DMS 273 (cell line): Measurements from ENCODE around the gene COMMD1.
"Not testable (repeated sequence)": the region's sequence is repeated elsewhere in the genome, so short reads cannot be mapped to it uniquely, and the experiment has no call there.

ENCODE experiments used
- DNase-seq: peaks from one replicate; lab custom pipeline; 2025; ENCODE audit not compliant: unreplicated experiment; lab: John Stamatoyannopoulos, UW

Gene COMMD1

DNA sequence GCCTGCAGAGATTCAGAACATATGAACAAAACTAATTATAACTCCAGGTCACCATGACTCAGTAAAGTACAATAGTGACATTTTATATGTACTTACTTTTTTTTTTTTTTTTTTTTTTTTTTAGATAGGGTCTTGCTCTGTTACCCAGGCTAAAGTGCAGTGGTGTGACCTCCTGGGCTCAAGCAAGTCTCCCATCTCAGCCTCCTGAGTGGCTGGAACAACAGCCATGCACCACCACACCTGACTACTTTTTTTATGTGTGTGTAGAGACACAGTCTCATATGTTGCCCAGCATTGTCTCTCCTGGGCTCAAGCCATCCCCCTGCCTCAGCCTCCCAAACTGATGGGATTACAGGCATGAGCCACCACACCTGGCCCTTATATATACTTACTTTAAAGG is 159.8 kb downstream of the COMMD1 start:
- no peak for DNase-seq

- no peak for DNase-seq
Observed at GRCh38 chr2:62071126-62071598, 165.7 kb downstream of the COMMD1 start.

GRCh38 chr2:62071760-62072680 is 166.5 kb downstream of the COMMD1 start:
- DNase-seq, result peak; percentile 14

DNA sequence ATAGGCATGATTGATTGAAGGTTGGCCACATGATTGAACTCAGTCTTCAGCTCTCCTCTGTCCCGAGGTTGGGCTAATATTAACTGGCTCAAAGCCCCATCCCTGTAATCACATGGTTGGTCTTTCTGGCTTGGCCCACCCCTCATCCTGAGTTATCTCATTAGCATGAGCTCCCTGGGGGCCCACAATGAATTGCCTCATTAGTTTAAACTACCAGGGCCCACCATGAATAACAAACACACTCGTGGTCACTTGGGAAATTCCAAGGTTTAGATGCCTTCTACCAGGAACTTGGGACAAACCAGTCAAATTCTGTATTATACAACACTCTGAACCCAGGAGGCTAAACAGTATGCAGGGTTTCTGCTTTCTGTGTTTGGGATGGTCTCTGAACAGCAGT is 168.8 kb downstream of the COMMD1 start:
- peak; percentile 15 for DNase-seq

DNA sequence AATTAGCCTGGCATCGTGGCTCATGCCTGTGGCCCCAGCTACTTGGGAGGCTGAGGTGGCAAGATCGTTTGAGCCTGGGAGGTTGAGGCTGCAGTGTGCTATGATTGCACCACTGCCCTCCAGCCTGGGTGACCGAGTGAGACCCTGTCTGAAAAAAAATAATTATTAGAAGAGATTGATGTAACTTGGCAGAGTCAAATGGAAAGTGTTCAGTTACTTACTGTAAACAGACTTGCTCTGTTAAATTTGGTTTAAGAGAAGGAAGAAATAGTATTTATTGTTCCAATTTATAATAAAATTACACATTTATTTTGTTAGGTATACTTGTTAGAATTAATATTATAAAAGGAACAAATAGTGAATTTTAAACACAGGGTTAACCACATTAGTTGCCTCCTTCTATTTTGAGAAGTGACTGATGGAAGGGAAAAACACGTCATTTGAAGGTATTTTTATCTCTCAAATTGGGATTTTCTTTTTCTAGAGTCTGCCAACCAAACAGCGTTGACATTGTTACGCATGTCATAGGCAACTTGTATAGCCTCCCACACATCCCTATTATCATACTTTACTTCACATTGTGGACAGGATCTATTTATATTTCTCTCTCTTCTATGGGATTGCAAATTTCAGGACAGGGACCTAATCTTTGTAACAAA is 171.6 kb downstream of the COMMD1 start:
- DNase-seq, result no peak

DNA sequence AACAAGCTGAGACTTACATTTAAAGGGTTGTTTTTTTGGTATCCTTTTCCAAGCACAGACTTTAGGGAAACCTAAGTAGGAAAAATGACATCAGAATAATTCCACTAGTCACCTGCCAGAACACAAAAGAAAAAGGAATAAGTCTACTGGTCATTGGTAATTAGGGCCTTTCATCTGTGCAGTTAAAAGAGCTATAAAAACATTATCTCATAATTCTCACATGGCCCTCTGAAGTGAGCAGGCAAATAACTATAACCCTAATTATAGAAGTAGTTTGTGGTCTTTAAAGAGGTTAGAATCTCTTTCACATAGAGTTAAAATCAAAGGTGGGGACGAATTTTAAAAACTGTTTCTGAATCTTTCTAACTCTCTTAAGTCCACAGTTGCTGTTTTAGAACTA is 179.3 kb downstream of the COMMD1 start:
- no peak for DNase-seq

DNA sequence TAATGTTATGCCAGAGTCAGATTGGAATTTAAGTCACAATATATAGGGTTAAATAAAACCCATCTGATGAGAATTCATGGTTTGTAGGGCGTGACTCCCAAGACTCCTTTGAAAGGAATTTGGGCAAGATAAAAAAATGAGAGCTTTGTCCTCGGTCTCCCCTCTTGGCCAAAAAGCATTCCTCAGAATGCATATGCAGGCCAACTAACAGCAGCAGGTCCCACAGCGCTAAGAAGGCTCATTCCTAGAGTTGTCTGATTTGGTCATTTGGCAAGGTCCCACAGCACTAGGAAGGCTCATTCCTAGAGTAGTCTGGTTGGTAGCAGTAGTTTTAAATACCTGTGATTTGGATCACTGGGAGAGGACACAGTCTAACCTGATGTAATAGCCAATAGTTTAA is 184.2 kb downstream of the COMMD1 start:
- no peak for DNase-seq

GRCh38 chr2:62091471-62091870 is 186.0 kb downstream of the COMMD1 start:
- no peak for DNase-seq

DNA sequence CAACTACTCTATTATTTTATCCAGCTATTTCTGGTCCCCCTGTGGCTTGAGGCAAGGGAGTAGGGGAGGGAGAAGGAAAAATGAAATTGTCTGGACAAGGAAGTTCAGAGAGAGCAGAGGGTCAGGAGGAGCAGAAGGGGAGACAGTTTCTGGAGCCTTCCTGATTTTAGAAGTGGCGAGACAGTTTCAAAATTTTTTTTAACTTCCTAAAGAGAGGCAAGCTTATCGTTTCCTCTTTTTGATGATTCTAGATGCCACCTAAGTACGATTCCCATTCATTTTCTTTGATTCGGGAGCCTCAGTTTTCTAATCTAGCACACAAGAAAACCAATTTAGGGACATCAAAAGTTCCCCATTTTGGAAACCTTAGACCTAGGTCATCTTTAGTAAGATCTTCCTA is 193.6 kb downstream of the COMMD1 start:
- DNase-seq, result no peak

GRCh38 chr2:62099523-62100175 is 194.2 kb downstream of the COMMD1 start:
- DNase-seq, result no peak

DNA sequence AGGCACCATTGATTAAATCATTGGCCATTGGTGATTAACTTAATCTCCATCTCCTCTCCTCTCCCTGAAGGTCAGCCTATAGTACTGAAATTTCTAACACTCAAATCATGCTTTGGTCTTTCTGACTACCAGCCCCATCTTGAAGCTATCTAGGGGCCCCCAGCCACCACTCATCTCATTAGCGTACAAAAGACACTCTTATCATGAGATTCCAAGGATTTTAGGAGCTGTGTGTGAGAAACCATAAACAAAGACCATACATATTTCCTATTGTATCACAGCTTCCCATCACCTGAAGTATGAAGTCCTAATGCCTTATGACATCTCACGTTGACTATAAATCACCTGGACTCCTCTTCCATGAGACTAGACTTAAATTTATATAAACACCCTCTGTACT is 196.4 kb downstream of the COMMD1 start:
- no peak for DNase-seq

- DNase-seq, result no peak
Observed at GRCh38 chr2:62102402-62102920, 197.0 kb downstream of the COMMD1 start.

DNA sequence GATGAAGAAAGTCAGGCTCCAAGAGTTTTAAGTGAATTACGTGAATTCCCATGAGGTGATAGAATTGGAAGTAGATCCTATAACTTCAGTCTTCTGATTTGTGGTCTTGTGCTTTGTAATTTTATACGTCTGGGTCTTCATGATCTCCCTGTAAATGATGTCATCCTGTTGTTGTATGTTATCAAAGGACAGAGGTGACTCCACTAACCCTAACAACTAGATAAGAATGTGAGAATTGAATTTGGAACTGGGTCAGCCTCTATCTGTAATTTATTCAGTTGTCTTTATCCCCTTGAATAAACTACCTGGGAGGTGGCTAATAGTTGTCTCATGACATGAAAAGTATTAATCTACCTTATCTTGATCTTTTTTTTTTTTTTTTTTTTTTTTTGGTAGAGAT is 204.1 kb downstream of the COMMD1 start:
- DNase-seq, result no peak

DNA sequence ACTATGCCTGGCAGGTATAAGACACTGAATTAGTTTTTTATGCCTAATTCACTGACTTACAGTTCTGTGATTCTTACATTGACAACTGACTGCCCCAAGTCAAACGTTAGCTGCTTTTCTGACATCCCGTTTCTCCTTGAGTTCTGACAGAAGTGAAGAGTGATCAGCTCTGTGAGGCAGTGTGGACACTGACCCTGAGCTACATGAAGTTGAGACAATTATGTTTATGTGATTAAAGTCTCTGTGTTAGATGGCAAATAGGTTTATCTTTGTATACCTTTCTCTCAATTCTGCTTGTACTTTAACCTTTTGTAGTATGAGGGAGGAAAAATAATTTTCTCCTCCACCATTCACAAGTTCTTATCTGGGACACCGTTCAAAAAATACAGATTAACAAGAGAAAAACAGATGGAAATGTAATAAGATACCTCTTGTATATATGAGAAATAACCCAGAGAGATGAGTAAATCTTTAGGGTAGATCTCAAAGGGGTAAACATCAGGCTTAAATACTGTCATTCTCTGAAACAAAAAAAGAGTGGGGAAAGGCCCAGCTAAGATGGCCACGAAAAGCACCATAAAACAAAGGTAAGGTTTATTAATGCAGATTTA is 205.0 kb downstream of the COMMD1 start:
- DNase-seq, result peak; percentile 18

GRCh38 chr2:62112179-62112578 is 206.7 kb downstream of the COMMD1 start:
- DNase-seq, result no peak

- DNase-seq, result no peak
Observed at GRCh38 chr2:62114564-62114963, 209.1 kb downstream of the COMMD1 start.

DNA sequence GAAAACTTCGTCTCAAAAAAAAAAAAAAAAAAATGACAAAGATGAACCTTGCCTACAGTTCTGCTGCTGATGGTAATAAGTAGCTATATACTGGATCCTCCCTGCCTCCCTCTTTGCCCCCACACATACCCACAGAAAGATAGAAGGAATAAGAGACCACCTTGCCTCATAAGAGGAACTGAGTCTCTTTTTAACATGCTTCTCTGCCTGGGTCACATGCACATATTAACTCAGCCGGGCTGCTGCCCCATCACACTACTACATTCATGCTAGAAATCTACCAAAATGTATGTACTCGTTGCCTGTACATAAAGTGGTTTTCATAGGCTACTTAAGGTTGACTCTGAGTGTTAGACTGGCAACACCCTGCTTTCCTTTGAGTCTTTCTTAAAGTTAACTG is 211.5 kb downstream of the COMMD1 start:
- no peak for DNase-seq

DNA sequence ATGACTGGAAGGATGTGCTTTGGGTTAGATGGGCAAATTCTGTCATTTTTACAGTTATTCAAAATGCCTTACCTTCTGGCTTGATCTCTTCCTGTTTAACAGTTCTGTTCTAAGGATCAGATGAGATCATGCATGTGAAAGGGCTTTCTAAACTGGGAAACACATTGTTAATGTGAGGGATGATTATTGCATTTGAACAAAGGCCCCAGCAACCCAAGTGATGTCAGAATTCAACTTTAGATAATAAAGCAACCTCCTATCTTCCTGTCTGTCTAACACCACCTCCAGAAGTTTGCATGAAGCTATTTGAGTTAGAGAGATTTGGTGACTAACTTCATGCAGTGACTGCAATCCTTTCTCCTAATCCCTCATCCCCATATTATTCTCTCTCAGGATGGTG is 212.7 kb downstream of the COMMD1 start:
- no peak for DNase-seq

- no peak for DNase-seq
Observed at GRCh38 chr2:62119311-62119974, 214.0 kb downstream of the COMMD1 start.

- not testable (repeated sequence) for DNase-seq
Observed at GRCh38 chr2:62126239-62126638, 220.8 kb downstream of the COMMD1 start.
